Measurements from ENCODE around the gene HTT.

Gene HTT

GRCh38 chr4:3225071-3225850, 150.8 kb downstream of the HTT start:
- no peak for DNase-seq

GRCh38 chr4:3225936-3226335, 151.5 kb downstream of the HTT start:
- no peak for DNase-seq

DNA sequence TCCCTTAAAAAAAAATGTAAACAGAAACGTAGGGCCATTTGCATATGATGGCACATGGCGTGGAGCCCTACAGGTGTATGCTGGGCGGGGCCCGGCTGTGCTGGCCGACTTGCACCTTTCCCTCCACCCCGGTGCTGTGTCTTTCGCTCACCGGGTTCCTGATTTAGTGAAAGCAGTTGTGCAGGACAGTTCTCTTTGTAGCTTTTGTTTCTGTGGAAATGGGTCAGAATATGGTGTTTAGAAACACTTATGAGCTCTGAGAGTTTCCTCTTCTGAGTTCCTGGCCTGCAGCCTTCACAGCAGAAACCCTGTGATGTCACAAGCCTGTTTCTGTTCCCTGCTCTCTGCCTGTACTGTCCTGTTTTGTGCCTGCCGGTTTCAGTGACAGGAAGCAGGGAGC, 152.0 kb downstream of the HTT start:
- no peak for DNase-seq

DNA sequence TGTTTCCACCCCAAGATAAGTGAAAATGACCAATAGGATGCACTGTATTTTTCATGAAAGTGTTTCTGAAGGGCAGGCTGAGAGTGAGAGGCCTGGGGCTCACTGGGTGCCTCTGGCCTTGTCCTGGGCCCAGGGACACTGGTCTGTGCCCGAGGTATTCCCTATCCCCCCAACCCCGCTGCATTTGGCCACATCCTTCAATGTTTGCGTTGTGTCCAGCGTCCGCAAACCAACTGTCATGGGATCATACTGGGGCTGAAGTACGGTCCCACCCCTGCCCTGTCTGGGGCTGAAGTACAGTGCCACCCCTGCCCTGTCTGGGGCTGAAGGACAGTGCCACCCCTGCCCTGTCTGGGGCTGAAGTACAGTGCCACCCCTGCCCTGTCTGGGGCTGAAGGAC, 152.5 kb downstream of the HTT start:
- no peak for DNase-seq

- DNase-seq: no peak
Measured at GRCh38 chr4:3227878-3228675, 153.6 kb downstream of the HTT start.

GRCh38 chr4:3228881-3229280, 154.4 kb downstream of the HTT start:
- DNase-seq: no peak

- no peak for DNase-seq
Measured at GRCh38 chr4:3229328-3229727, 154.8 kb downstream of the HTT start.

DNA sequence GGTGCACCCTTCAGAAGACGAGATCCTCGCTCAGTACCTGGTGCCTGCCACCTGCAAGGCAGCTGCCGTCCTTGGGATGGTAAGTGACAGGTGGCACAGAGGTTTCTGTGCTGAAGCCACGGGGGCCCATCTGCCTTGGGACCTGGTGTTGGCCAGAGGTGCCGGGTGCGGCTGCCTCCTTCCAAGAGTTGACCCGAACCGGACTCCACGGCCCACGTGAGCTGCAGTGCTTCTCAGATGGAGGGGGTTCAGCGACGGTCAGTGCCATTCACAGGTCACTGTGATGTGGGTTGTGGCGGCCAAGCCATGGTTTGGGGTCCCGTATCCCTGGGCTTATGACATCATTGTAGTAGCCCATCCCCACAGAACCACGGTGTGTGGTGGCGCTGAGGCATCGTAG, 155.5 kb downstream of the HTT start:
- DNase-seq: no peak

DNA sequence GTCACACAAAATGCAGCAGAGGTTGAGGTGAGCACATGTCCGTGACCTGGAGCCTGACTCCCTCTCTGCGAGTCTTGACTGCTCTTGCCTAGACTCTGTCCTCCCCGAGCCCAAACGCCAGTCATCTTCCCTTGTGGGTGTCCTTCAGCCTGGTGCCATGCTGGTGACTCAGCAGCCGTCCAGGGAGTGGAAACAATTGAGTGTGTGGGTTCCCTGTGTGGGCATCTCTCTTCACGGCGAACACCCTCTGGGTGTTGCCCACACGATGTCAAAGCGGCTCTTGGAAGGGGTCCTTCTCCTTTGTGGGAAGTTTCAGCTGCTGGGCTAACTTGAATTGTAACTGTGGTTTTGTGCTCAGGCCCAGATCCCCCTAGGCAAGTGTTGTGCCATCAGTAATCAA, 157.0 kb downstream of the HTT start:
- no peak for DNase-seq

GRCh38 chr4:3232001-3232400, 157.5 kb downstream of the HTT start:
- no peak for DNase-seq

DNA sequence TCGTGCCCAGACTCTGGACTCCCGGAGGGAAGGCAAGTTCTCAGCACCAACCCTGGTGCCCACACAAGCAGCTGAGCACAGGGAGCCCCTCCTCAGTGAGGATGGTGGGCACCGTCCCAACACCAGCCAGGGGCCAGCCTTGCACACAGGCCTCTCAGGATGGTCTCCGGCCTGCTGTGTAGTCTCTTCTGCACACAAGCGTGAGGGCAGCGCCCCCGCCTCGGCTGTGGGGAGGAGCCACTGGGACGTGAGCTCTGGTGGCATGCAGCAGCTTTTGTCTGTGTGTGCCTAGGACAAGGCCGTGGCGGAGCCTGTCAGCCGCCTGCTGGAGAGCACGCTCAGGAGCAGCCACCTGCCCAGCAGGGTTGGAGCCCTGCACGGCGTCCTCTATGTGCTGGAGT, 158.4 kb downstream of the HTT start:
- no peak for DNase-seq

GRCh38 chr4:3233391-3234071, 159.1 kb downstream of the HTT start:
- DNase-seq: no peak

DNA sequence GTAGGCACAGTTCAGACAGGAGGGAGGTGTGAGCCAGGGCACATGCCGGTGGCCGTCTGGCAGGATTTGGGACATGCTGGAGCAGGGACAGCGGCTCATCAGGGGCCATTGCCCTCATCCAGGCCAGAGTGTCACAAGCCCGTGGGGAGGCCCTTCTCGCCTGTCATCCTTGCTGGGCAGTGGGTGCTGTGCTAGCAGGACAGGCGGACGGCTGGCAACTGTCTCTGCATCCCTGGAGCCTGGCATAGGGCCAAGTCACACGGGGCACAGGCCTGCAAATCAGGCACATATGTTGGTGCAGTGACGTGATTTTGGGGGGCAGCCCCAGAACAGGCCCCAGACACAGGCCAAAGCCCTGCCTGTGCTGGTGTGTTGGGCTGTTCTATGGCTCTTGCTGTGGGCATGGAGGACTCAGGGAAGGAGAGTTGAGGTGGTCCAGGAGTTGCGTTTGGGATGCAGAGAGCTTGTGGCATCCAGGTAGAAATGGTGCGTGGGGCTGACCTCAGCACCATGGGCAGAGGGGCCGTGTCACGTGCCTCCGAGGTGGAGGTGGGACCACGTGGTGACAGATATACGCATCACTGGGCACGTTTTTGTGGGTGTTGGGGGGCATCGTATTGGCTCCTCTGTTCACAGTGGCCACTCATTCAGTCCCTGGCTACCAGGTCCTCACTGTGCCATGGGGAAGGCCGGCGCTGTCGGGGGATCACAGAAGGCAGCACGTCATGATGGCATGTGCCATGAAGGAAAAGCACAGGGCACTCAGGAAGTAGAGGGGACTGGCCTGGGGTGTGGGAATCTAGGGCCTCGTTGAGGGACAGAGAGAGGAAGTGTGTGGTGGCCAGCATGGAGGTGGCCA, 159.9 kb downstream of the HTT start:
- DNase-seq: no peak

- no peak for DNase-seq
Measured at GRCh38 chr4:3235030-3235345, 160.5 kb downstream of the HTT start.

GRCh38 chr4:3235581-3235980, 161.1 kb downstream of the HTT start:
- no peak for DNase-seq

- no peak for DNase-seq
Measured at GRCh38 chr4:3236326-3236878, 161.9 kb downstream of the HTT start.

- no peak for DNase-seq
Measured at GRCh38 chr4:3237266-3237665, 162.8 kb downstream of the HTT start.

DNA sequence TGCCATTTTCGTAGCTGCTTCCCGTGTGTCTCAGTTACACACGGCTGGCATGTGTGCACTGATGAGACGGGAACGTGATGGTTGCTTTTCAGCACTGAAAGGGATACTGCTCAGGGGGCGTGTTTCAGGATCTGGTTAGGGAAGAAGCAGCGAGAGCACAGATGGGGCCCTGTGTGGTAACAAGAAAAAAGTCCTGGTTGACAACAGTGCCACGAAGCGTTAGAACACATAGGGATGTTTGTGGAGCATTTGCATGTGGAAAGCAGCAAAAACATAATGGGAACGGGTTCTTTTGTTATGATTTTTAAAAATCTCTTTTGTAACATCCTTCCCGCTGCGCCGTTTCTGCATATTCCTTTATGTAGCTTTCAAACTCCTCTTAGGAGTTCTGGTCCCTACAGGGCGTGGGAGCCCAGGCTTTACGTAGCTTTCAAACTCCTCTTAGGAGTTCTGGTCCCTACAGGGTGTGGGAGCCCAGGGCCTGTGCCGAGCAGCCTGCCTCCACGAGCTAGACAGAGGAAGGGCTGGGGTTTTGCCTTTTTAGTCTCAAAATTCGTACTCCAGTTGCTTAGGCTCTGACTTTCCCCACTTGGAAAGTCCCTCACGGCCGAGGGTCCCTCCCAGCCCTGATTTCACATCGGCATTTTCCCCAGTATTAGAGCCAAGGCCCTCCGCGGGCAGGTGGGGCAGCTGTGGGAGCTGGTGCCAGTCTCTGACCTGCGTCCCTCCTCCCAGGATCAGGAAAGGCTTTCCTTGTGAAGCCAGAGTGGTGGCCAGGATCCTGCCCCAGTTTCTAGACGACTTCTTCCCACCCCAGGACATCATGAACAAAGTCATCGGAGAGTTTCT, 163.5 kb downstream of the HTT start:
- no peak for DNase-seq

DNA sequence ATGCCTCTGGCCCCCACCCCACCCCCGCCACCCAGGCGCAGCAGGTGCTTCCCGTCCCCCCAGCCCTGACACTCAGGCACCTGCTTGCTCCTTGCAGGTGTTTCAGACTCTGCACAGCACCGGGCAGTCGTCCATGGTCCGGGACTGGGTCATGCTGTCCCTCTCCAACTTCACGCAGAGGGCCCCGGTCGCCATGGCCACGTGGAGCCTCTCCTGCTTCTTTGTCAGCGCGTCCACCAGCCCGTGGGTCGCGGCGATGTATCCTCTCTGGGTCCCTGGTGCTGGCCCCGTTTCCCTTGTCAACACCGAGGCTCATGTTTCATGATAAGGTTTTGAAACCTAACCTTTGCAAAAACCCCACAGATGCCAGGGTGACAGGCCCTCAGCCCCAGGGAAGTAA, 164.2 kb downstream of the HTT start:
- DNase-seq: no peak

- DNase-seq: no peak
Measured at GRCh38 chr4:3239303-3239702, 164.8 kb downstream of the HTT start.

- no peak for DNase-seq
Measured at GRCh38 chr4:3239998-3240920, 165.8 kb downstream of the HTT start.
